Occipital lobe (tissue), 2 donors: ENCODE results near the gene CACNG5. TPM values are rescaled to one million over a fixed set of nuclear protein-coding genes. Genes with fewer than 3 reads are reported as not detected.

Experiments used
- DNase-seq: peaks from one replicate; lab custom pipeline; 2025; lab: John Stamatoyannopoulos, UW
- total RNA-seq: library from RNA; depleted of rRNA; stranded (reverse); fragments of >200 nt; gene quantifications from one replicate; pipeline ENCODE4 v1.2.3, GENCODE V29; 2014

Gene CACNG5
- total RNA-seq, 1 donor from 2014 or later, result 0.31 TPM

DNA sequence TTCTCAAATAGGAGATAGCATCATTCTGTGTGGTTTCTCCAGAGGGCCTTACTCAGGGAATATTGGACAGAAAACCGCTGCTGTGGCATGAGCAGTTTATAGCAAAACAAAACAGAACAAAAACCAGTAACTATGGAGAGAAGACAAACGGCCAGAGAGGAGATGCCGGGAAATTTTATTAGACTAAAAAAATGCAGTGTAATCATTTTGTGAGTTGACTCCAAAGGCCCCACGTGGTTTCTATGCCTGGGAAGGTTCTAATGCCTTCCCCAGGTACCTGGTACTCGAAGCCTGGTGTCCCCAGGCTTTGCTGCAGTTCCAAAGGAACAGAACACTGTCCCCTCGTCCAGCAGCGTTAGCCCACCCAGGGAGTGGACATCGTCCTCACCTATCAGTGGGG is 12.9 kb upstream of the CACNG5 start:
- no peak for DNase-seq

DNA sequence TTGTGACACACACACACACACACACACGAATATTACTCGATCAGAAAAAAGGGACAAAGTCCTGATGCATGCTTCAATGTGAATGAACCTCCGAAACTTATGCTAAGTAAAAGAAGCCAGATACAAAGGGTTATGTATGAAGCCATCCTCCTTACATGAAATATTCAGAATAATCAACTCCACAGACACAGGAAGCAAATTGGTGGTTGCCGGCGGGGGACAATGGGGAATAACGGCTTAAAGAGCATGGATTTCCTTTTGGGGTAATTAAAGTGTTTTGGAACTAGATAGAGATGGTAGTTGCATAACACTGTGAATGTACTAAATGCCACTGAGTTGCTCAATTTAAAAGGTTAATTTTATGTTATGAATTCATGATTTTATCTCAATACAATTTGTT is 8.1 kb upstream of the CACNG5 start:
- DNase-seq, result no peak

DNA sequence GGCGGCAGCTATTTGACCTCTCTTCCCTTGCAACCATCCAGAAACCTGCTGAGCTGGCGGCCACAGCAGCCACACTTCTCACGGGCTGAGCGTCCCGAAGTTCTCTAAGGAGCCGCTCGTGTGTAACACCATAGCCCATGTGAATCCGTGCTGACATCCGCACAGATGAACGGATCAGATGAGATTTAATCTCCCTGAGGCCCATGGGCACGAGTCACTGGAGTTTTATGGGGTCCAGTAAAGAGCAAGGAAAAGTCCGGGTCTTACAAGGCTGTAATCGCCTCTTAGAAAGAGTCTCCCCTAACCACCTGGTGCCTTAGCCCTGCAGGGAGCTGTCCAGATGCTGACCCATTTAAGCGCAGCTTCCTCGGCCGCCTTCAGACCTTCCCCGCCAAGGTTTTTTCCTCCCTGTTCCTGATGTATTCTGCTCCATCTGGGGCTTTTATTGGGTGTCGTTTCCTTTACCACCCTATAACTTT is 5.5 kb upstream of the CACNG5 start:
- no peak for DNase-seq

DNA sequence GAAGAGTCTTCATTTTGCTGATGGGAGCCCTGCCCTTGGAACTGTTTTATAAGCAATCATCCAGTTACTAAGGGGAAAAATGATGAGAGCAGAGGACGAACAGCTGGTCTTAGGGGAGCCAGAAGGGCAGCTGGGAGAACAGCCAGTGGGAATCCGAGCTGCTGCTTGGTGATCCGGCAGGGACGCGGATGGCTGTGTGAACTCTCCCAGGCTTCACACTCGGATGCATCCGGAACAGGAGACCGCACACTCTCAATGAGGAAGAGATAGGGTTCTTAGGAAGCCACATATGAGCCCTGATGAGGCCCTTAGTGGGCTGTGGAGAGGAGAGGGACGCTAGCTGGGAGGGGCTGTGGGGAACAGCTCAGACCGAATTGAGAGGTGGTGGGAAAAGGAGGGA is 5.0 kb upstream of the CACNG5 start:
- no peak for DNase-seq

DNA sequence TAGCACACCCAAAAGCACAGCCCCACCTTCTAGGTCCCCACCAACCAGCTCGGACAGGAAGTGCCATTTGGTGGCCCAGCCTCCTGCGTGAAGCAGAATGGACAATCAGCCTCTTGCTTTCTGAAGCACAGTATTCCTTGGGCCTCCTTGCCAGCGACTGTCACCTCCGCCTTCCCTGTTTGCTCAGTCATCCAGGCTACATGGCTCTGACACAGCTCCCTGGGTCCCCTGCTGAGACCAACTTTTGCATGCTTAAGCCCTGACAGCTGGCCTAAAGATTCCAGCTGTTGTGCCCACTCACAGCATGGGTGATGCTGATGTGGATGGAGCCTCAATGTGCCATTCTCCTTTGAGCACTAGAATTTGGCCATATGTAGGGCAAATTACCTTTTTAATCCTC is 4.5 kb upstream of the CACNG5 start:
- DNase-seq, result no peak

DNA sequence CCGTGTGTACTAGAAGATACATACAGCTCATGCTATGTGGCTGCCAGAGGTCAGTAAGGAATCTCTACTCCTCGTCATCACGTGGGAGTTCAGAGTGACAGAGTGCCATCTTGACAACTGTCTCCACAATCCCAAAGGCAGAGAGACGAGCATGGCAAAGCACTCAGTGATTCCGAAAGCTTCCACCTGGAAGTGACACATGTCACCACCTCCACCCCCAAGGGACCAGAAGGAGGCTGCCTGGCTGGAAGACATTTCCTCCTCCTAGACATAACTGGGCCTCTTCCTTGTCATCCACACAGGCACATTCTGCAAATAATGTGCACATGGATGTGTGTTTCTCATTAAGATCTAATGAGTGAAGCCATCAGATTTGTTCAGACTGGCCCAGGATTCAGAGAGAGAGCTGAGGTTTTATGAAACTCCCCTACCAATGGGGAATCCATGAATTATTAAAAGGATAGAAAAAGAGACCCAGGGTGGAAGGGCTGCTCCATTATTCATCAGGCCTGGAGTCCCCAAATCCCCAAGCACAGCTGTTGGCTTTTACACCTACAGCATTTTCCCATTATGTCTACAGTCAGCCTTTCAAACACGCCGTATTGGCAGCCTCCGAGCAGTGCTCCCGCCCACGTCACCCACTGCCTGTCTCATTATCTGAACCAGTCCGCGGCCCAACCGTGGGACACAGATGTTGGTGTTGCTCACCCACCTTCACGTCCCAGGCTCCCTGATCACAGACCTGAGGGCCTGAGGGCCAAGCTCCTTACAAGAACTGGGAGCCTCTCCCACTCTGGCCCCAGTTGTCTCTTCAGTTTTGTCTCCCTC is 3.3 kb upstream of the CACNG5 start:
- peak; percentile 27 for DNase-seq

DNA sequence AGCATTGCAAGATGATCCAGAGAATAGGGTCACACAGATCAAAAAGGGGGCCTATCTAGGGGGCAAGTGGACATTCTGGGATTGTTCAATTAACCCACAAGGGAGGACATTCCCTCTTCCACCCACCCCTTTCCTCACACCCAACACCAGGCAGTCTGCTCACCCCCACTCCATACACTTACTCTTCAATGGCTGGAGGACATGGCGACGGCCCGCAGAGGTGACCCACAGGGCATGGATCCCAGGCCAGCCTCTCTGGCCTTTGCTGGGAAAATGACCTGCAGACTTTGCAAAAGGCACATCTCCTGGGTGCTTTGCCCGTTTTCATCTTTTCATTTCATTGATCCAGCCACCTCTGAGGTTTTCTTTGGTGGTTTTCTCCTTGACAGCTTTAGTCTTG is 1.7 kb upstream of the CACNG5 start:
- DNase-seq, result no peak

DNA sequence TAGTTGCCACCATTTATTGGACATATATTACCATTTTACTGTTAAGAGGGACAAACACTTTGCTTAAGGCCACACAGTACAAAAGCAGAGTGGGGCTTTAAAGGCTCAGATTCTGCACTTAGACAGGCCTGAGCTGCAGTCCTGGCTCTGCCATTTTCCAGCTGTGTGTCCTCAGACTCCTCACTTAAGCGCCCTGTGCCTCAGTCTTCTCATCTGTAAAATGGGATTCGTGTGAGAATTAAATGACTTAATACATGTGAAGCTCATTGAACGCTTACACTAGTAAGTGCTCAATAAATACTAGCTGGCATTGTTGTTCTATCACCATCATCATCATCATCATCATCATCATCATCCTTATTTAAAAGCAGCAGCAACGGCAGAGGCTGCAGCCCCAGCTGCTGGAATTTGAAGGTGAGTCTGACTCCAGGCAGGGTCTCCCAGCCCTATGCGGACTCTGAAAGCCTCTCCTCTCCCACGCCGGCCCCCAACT is 445 bp upstream of the CACNG5 start:
- DNase-seq, result no peak

DNA sequence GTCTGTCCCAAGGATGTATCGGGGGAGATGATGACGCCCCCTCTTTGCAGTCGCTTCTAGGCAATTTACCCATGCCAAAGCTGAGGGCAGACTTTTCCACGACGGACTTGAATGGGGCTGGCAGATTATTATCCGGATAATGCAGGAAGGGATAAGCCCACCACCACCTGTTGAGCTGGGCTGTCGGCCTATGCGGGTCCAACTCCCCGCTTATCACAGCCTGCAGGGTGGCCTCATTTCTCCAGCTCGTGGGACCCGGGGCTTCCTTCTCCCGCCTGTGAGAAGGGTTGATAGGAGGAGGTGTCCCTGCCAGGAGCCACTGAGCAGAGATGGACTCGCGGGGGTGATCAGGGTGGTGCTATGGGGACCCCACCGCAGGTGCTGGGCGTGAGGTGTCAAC is 559 bp downstream of the CACNG5 start:
- DNase-seq, result no peak

DNA sequence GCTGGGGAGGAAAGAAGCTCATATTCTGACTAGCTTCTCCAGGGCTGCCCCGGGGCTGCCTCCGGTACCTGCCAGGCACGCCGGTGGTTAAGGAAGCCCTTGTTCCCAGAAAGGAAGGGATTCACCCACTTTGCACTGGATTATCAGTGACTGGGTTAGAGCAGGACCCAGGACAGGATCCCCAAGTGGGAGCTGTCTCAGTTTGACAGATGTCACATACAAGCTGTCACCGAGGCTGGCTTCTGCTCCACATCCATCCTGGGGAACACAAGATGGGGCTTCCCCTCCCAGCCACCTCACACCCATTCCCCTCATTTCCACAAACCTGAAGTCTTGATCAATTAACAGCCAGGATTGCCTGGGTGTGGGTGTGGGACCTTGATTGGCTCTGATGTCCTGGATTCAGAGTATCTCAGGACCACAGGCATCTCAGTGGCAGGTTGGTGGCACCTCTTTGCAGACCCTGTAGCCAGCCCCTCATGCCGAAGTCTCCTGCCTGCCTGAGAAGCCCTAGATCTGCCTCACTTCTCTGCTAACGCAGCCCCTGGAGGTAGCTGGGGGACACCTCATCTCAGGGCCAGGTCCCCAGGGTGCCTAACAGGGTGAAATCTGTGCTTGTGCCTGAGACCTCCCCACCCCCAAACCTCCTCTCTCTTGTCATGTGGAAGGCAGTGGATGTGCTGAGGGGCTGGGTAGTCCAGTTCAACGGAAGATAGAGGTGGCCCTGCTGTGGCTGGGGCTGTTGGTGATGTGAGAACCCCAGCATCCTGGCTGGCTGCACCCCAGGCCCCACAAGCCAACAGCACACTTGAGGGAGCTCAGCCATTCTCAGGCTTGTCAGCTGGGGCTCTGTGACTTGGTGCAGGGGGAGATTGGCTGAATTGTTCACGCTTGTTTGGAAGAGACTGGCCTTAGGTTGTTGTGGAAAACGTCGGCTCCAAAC is 1.4 kb downstream of the CACNG5 start:
- no peak for DNase-seq

DNA sequence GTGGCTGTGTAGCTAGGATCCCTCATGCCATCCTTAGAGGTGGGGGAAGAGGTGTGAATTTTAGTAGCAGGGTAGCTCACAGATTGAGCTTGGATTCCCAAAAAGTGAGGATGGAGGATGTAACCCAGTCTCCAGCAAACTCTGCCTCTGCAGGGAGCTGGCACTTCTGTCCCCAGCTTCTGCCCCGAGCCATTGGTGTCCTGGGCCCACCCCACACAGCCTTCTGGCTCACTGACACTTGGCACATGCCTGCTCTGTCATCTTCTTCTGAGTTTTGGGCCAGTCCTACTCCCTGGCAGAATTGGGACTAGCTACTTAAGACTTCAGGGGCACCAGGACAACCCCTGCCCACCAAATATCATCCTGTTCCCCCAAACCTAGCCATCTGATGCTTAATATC is 2.3 kb downstream of the CACNG5 start:
- no peak for DNase-seq

DNA sequence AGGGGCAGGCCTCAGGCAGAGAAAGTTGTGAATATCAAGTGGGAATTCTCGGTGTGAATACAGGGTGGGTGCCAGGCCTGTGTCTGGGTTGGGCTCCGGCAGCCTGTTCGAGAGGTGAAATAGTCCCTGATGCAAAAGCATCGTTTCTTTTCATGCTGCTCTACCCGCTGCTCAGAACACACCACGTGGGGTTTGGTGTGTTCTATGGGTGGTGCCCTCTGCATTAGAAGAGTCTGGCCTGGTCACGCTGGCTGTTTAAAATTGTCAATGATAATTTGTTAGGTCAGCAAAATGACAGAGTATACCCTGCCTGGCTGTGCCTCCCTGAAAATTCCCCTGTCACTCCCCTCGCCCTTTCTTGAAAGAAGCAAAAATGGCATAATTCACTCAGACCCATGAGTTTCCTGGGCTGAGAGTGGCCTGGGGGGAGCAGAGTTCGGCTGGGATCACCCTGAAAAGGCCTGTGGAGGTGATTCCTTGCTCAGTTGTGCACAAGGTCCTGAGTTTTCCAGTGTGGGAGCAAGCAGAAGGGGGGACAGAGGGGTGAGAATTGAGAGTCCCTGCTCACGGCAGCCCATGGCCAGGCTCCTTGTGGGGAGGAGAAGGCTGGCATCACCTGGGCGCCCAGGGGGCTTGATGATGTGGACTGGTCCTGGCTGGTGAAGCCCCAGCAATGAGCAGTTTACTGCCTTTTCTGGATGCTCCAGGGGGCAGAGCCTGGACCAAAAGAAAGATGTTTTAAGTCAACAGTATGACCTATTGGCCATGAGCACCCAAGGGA is 3.2 kb downstream of the CACNG5 start:
- DNase-seq, result no peak

DNA sequence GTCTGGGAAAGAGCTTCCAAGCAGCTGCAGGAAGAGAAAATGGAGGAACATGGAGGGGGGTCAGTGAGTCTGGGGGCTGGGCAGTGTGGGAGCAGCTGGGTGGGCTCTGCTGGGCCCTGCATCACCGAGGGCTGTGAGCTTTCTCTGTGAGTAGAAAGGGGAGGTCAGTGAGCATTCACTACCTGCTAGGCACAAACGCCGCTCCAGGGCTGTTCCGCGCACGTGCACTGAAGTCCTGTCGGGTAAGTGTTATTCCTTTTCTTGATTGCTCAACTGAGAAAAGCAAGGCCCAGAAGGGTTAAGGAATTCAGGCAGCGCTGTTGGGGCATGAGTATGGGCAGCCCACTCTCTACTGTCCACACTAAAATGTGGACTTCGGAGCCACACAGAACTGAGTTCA is 4.7 kb downstream of the CACNG5 start:
- DNase-seq, result no peak

DNA sequence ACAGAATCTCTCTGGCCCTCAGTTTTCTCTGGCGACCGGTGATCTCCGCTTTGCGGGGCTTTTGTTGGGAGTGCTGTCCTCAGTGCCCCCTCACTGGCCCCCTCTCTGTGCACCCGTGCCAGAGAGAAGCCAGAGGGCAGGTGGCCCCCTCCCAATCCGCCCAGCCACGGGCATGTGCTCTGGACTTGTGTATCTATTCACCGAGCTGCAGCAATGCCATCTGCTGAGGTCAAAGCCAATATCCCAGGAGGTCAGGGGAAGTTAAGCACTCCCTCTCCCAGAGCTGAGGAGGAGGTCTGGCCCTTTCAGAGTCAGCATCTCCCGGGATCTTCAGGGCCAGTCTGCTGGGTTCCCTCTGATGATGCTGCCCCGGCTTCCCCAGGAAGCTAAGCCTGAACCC is 5.1 kb downstream of the CACNG5 start:
- no peak for DNase-seq

DNA sequence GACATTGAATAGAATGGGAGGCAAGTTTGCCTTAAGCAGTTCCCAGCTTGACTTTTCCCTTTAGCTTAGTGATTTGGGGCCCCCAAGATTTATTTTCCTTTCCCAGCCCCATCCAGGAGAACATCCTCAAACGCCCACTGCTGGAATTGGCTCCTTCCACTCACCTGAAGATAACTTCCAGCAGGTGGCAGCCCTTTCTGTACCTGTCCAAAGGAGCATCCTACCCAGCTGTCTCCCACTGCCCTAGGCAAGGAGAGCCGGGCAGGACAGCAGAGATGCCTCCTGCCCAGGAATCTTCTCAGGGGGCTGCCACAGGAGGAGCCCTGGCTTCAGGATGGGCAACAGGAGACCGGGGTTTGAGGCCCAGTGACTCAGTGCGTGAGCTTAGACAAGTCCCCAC is 6.4 kb downstream of the CACNG5 start:
- no peak for DNase-seq

DNA sequence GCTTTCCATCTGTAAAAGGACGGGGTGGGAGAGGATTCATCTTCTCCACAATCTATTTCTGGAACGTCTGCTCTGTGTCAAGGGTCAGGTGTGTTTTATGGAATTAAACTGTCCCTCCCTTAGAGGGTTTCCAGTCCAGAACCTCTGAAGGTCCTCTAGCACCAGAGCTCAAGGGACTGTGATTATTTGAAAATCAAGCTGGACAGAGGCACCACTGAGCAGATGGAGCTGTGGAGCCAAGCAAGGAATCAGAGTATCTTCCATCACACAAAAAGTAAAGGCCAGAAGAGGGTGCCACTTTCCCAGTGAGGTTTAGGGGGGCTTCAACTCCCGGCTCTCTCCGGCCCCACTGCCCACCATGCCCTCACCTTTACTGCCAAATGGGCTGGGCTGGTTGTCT is 6.8 kb downstream of the CACNG5 start:
- no peak for DNase-seq

DNA sequence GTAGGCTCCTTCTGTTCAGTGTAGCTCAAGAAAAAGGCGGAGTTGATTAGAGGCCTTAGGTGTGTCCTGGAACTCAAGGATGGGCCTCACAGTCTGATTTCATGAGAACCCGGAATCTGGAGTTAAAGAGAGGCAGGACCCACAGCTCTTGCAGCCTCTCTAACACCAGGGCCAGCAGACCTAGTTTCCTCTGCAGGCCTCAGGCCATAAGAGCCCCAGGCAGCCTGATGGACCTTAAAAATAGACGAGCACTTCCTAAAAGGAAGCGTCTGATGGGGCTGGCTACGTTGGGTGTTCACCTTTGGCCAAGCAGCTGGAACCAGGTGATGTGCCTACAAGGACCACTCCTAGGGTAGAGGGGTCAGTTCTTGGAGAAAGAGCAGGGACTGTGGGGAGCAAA is 7.6 kb downstream of the CACNG5 start:
- DNase-seq, result no peak

DNA sequence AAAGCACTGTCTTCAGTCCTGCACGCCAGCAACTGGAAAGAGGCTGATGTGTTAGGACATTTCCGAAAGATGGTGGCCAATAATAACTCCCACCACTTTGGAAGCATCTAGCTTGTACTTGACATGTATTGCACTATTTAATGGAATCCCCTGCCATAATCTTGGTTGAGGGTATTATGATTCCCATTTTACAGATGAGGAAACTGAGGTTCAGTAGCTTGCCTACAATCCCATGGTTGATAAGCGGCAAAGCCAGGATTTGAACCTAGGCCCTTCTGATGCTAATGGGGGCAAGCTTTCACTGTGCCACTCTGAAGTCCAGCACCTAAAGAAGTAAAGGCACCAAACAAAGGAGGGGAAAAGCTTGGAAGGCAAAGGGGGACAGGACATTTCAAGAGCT is 8.0 kb downstream of the CACNG5 start:
- no peak for DNase-seq

DNA sequence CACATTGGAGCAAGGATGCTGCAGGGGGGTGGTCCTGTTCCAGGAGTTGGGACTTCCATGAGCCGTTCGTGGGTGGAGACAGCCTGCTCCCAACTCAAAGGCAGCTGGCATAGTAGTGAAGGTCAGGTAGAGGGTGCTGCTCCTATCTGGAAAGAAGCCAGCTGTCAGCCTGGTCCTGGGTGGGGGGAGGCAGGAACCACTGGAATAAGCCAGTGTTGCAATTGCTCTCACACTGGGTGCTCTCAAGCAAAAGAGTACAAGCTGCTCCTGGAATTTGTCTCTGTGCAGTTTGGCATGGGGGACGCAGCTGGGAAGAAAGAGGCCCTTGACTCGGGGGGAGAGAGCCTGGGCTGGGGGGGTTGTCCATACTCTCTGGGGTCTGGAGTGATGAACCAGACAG is 8.7 kb downstream of the CACNG5 start:
- DNase-seq, result no peak

DNA sequence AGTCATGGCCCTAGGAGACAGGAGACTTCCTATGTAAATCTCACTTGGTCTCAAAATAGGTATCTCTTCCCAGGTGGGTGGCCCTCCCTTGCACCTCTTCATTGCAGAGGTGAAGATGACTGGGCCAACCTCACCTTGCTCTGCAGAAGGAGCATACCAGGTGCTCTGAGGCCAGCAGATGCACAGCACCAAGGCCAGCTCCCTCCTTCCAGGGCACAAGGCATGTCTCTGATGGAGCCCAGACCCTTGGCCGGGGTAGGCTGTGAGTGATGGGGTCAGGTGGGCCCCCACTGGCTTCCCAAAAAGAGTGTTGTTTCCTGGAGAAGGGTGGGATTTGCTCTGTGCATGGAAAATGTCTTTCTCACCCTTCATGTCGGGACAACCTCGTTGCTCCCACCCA is 12.8 kb downstream of the CACNG5 start:
- DNase-seq, result no peak

DNA sequence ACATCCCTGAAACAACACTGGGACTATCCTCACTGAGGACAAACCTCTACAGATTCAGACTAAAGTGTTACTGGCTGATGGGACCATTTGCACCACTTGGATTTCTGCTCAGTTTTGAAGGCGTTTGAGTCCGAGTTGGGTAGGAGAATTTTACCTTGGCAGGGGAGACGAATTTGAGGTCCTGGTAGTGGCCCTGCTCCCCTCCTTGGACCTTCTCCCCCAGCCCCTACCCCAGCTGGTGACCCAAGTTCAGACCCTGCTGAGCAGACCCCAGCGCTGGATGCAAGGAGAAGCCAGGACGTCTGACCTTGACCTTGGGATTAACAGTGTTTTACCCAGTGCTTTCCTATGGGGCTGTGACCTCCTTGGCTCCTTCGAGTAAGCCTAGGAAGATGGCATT is 13.6 kb downstream of the CACNG5 start:
- DNase-seq, result no peak
